BJ (cell line): ENCODE data around the gene CD69. TPM values are rescaled to one million over a fixed set of nuclear protein-coding genes. Genes with fewer than 3 reads are reported as not detected.

Source experiments
- CTCF ChIA-PET: fragments of 350-600 bp; formaldehyde crosslinking; extraction: SDS; loops from one replicate; lab custom pipeline; 2021; ENCODE audit warnings: antibody characterized with exemption, inconsistent platforms; lab: Yijun Ruan, JAX
- POLR2A ChIA-PET: fragments of 300-600 bp; sonication (Branson Sonifier 250); formaldehyde crosslinking; extraction: SDS; loops from one replicate; lab custom pipeline; 2021; ENCODE audit warnings: antibody characterized with exemption; lab: Charles Lee
- DNase-seq: peaks from one replicate; pipeline ENCODE4 v3.0.0-alpha.2; 2011; ENCODE audit warnings: low read depth
- H3K27me3 ChIP-seq: 2 replicates; pipeline ENCODE4 v1.6.0; 2011; ENCODE audit warnings: low read length; ENCODE audit not compliant: control insufficient read depth, insufficient read depth
- H3K36me3 ChIP-seq: 2 replicates; pipeline ENCODE4 v1.5.1; 2011; ENCODE audit warnings: low read length; ENCODE audit not compliant: control insufficient read depth, insufficient read depth
- H3K4me3 ChIP-seq: 2 replicates; pipeline ENCODE4 v1.5.1; 2011; ENCODE audit warnings: low read depth, mild to moderate bottlenecking, control low read depth, low read length
- CTCF ChIP-seq: IDR thresholded peaks from 2 replicates; pipeline ENCODE4 v1.5.1; 2011; ENCODE audit warnings: low read depth, mild to moderate bottlenecking, control low read depth, inconsistent platforms, low read length, moderate library complexity; ENCODE audit not compliant: insufficient read depth
- polyA plus RNA-seq: library from polyadenylated mRNA; depleted of rRNA; stranded (reverse); fragments of >200 nt; gene quantifications from 2 replicates; pipeline ENCODE4 v1.2.3, GENCODE V29; 2011

The CD69 gene
- polyA plus RNA-seq, 1 experiment = not detected

GRCh38 chr12:9755035-9755434 is 5.7 kb downstream of the CD69 start:
- ChIA-PET POLR2A (no interaction called here), CTCF (interaction anchor here (0.7 to 3.1 kb wide), 4 partner anchors 11 to 99 kb away, joined by 3 to 12 read pairs (median 3); no protein-coding TSS in a partner anchor)
- Histone ChIP-seq H3K4me3 (no peak overlapping the region), H3K27me3 (no peaks in the 10 kb centered on the region), H3K36me3 (no peaks in the 10 kb centered on the region)
- TF ChIP-seq CTCF = no peak
- no peak for DNase-seq

GRCh38 chr12:9754099-9754927 is 6.4 kb downstream of the CD69 start:
- TF ChIP-seq CTCF = no peak
- POLR2A ChIA-PET = no interaction called here
- Histone ChIP-seq H3K36me3 (no peaks in the 10 kb centered on the region), H3K4me3 (no peak overlapping the region), H3K27me3 (no peaks in the 10 kb centered on the region)
- CTCF ChIA-PET = interaction anchor here (1.0 to 3.1 kb wide), 2 partner anchors 11 to 13 kb away, joined by 3 to 12 read pairs; no protein-coding TSS in a partner anchor
- DNase-seq = no peak

GRCh38 chr12:9753498-9753897 is 7.2 kb downstream of the CD69 start:
- no peak for TF ChIP-seq CTCF
- POLR2A ChIA-PET = no interaction called here
- H3K27me3 ChIP-seq = no peaks in the 10 kb centered on the region
- CTCF ChIA-PET = interaction anchor here (3.1 kb wide), 1 partner anchor 10 kb away, joined by 12 read pairs; no protein-coding TSS in a partner anchor
- no peak for DNase-seq
- no peak overlapping the region for H3K4me3 ChIP-seq
- H3K36me3 ChIP-seq = no peaks in the 10 kb centered on the region

- H3K36me3 ChIP-seq = no peaks in the 10 kb centered on the region
- ChIA-PET CTCF (interaction anchor here (1.0 kb wide), 1 partner anchor 390 kb away, joined by 3 read pairs; no protein-coding TSS in a partner anchor), POLR2A (no interaction called here)
- TF ChIP-seq CTCF = no peak
- no peak for DNase-seq
- no peak overlapping the region for H3K4me3 ChIP-seq
- H3K27me3 ChIP-seq = no peaks in the 10 kb centered on the region
Measured at GRCh38 chr12:9753073-9753472, 7.6 kb downstream of the CD69 start.

- POLR2A ChIA-PET = no interaction called here
- CTCF ChIA-PET = interaction anchor here (1.0 to 4.7 kb wide), 8 partner anchors 11 to 391 kb away, joined by 3 to 64 read pairs (median 10); partner anchors contain the start of gene CLEC2A
- no peaks in the 10 kb centered on the region for H3K27me3 ChIP-seq
Measured at GRCh38 chr12:9752145-9752933, 8.4 kb downstream of the CD69 start.

More at GRCh38 chr12:9752145-9752933, 8.4 kb downstream of the CD69 start:
- DNase-seq = no peak
- H3K4me3 ChIP-seq = no peak overlapping the region
- no peaks in the 10 kb centered on the region for H3K36me3 ChIP-seq
- TF ChIP-seq CTCF = no peak
